Calu3 (cell line): ENCODE results near the gene PIK3C2A. TPM values are rescaled to one million over a fixed set of nuclear protein-coding genes. Genes with fewer than 3 reads are reported as not detected.

Experiments
- BruUV-seq: library from RNA; stranded (reverse); fragments of 400-500 nt; replicated peaks from 2 replicates; lab custom pipeline; 2021; lab: Mats Ljungman, UMichigan
- CTCF ChIA-PET: fragments of 300-600 bp; sonication (Branson Sonifier 250); formaldehyde crosslinking; loops from one replicate; lab custom pipeline; 2022; ENCODE audit warnings: antibody characterized with exemption; lab: Charles Lee
- DNase-seq: peaks from one replicate; pipeline ENCODE4 v3.0.0; 2022
- H3K27ac Mint-ChIP-seq: one replicate; pipeline ENCODE4 v1.8.0; 2022; ENCODE audit warnings: mixed read lengths; ENCODE audit not compliant: unreplicated experiment
- H3K27me3 Mint-ChIP-seq: one replicate; pipeline ENCODE4 v1.8.0; 2022; ENCODE audit warnings: mixed read lengths; ENCODE audit not compliant: unreplicated experiment
- H3K36me3 Mint-ChIP-seq: one replicate; pipeline ENCODE4 v1.8.0; 2022; ENCODE audit warnings: mild to moderate bottlenecking, moderate library complexity, mixed read lengths; ENCODE audit not compliant: insufficient read depth, unreplicated experiment
- H3K4me1 Mint-ChIP-seq: one replicate; pipeline ENCODE4 v1.8.0; 2022; ENCODE audit warnings: mild to moderate bottlenecking, low read depth, mixed read lengths; ENCODE audit not compliant: unreplicated experiment
- H3K4me3 Mint-ChIP-seq: one replicate; pipeline ENCODE4 v1.8.0; 2022; ENCODE audit warnings: mild to moderate bottlenecking, low read depth, moderate library complexity, mixed read lengths; ENCODE audit not compliant: unreplicated experiment
- H3K9me3 Mint-ChIP-seq: one replicate; pipeline ENCODE4 v1.8.0; 2022; ENCODE audit warnings: low read depth, mixed read lengths; ENCODE audit not compliant: unreplicated experiment
- intact Hi-C: fragments of 100-400 bp; cut with micrococcal nuclease; formaldehyde crosslinking; loops from one replicate; pipeline ENCODE4 v1.10.0; 2022; ENCODE audit not compliant: unreplicated experiment
- total RNA-seq: library from RNA; stranded (reverse); gene quantifications from 2 replicates; pipeline ENCODE4 v1.2.3, GENCODE V29; 2022
- TF ChIP-seq, protein P1 (sequence below): fragments of 200-600 bp; IDR thresholded peaks from one replicate; pipeline ENCODE4 v1.8.0; 2022; ENCODE audit warnings: antibody characterized with exemption; ENCODE audit not compliant: unreplicated experiment

The PIK3C2A gene
- total RNA-seq, 1 experiment from 2014 or later: 75.9 TPM

DNA sequence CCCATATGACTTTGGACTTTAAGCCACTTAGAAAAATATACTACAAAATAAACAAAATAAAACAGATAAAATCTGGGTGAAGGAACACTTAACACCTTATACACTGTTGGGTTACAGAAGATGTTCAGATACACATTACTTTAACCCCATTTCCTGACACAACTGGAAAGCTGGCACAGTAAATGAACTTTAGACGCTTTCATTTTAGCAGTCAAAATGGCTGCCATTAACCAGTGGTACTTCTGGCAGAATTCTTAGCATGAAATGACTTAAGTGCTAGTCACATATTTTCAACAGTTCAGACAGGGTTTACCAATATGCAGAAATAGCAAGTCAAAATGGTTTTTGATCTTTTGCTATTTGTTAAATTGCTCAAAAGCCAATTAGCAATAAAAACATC lies 37.9 kb downstream of the PIK3C2A start:
- Mint-ChIP-seq H3K9me3 (no peaks in the 10 kb centered on the region), H3K27ac (no peak overlapping the region), H3K4me1 (peaks cover 52% of the 10 kb centered on the region), H3K36me3 (peaks cover 27% of the 10 kb centered on the region), H3K27me3 (no peaks in the 10 kb centered on the region), H3K4me3 (no peak overlapping the region)
- BruUV-seq: no TSS peak
- TF ChIP-seq, protein P1, sequence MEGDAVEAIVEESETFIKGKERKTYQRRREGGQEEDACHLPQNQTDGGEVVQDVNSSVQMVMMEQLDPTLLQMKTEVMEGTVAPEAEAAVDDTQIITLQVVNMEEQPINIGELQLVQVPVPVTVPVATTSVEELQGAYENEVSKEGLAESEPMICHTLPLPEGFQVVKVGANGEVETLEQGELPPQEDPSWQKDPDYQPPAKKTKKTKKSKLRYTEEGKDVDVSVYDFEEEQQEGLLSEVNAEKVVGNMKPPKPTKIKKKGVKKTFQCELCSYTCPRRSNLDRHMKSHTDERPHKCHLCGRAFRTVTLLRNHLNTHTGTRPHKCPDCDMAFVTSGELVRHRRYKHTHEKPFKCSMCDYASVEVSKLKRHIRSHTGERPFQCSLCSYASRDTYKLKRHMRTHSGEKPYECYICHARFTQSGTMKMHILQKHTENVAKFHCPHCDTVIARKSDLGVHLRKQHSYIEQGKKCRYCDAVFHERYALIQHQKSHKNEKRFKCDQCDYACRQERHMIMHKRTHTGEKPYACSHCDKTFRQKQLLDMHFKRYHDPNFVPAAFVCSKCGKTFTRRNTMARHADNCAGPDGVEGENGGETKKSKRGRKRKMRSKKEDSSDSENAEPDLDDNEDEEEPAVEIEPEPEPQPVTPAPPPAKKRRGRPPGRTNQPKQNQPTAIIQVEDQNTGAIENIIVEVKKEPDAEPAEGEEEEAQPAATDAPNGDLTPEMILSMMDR: no peak
- intact Hi-C loops: no loop called here
- no peak for DNase-seq
- CTCF ChIA-PET: no interaction called here

DNA sequence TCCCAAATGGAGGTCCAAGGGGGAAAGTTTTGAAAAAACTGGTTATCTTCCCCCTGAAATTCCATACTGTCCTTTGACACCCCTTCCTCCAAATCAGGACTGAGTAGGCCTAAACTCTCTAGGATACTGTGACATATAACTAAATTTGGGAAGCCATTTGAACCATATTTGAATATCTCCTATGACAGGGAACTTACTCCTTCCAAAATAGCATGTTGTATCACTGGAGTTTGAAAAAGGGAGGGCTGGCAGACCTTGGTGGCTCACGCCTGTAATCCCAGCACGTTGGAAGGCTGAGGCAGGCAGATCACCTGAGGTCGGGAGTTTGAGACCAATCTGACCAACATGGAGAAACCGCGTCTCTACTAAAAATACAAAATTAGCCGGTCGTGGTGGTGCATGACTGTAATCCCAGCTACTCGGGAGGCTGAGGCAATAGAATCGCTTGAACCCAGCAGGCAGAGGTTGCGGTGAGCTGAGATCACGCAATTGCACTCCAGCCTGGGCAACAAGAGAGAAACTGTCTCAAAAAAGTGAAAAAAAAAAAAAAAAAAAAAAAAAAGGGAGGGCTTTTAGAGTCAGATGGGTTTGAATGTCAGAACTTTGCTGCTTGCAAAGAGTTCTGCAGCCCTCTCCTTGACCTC lies 42.4 kb downstream of the PIK3C2A start:
- intact Hi-C loops: no loop called here
- CTCF ChIA-PET: interaction anchor here (0.7 kb wide), 1 partner anchor 526 kb away, joined by 3 read pairs; no protein-coding TSS in a partner anchor
- Mint-ChIP-seq H3K4me3 (peak overlapping the region; percentile 51), H3K27me3 (no peaks in the 10 kb centered on the region), H3K36me3 (peaks cover 33% of the 10 kb centered on the region), H3K27ac (peak overlapping the region; percentile 72), H3K4me1 (peaks cover 70% of the 10 kb centered on the region), H3K9me3 (no peaks in the 10 kb centered on the region)
- no peak for DNase-seq
- BruUV-seq: no TSS peak
- TF ChIP-seq, protein P1: no peak

DNA sequence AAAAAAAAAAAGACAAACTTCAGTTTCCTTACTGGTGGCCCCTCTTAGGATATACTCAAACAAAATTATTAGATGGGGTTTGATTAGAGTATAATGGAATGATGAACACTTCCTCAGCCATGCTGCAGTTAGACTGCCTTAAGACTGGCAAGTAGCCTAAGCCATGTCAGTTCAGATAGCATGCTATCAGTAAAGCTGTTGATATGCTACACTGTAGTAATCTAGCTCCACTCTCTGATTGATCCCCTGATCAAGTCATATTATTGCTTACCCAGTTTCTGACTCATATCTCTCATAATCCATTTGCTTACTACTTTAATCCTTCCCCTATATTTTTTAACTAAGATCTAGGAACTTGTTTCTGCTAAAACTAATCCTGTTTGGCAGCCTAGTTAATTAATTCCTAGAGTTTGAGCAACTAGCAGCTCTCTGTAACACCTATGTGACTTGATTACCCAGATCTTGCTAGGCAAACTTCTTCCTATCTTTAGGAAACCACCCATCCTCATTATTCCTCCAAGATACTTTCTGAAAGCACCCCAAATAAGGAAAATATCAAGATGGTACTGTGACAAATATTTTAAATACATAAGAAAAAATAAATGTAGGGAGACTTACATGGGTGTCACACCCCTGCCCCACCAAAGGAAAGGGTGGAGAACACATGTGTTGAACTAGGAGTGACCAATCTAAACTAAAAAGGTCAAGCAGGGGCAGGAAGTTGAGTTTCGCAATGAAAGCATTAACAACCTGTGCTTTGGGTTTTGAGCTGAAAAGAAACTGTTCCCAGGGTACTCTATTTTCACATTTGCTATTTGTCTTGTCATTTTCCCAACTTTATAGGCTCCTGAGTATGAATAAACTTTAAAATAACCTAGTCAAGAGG lies 43.2 kb downstream of the PIK3C2A start:
- Mint-ChIP-seq H3K4me1 (peaks cover 77% of the 10 kb centered on the region), H3K9me3 (no peaks in the 10 kb centered on the region), H3K4me3 (peak overlapping the region; percentile 51), H3K27me3 (no peaks in the 10 kb centered on the region), H3K36me3 (peaks cover 33% of the 10 kb centered on the region), H3K27ac (peak overlapping the region; percentile 72)
- peak; percentile 45 for DNase-seq
- TF ChIP-seq, protein P1: no peak
- intact Hi-C loops: loop anchor here (5.0 kb wide), 1 partner anchor 43 kb away; the partner anchor contains the start of gene PIK3C2A
- CTCF ChIA-PET: interaction anchor here (0.7 to 0.9 kb wide), 3 partner anchors 58 to 525 kb away, joined by 3 to 4 read pairs (median 3); no protein-coding TSS in a partner anchor
- BruUV-seq: no TSS peak

DNA sequence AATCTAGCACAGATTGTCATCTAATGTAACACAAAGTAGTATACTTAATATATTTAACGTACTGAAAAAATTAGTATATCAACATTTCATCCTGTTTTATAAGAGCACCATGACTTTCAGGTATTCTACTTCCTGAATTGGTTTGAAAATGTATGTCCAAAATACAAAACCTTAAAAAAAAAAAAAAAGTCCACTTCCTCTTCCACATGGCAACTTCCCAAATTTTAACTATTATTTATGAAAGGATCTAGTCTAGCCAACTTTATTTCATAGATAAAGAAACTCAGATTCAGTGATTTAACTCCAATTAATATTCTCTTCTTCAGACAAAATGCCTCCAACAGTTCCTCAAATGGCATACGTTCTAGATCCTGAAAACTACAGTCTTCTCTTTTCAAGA lies 44.0 kb downstream of the PIK3C2A start:
- no peak for DNase-seq
- Mint-ChIP-seq H3K36me3 (peaks cover 28% of the 10 kb centered on the region), H3K4me3 (peak overlapping the region; percentile 51), H3K27ac (peak overlapping the region; percentile 72), H3K4me1 (peaks cover 75% of the 10 kb centered on the region), H3K9me3 (no peaks in the 10 kb centered on the region), H3K27me3 (no peaks in the 10 kb centered on the region)
- intact Hi-C loops: loop anchor here (5.0 kb wide), 1 partner anchor 44 kb away; the partner anchor contains the start of gene PIK3C2A
- no TSS peak for BruUV-seq
- CTCF ChIA-PET: interaction anchor here (1.0 kb wide), 1 partner anchor 14 kb away, joined by 3 read pairs; no protein-coding TSS in a partner anchor
- TF ChIP-seq, protein P1: no peak
